Fibroblast of lung (primary cell): ENCODE data around the gene LPIN1. TPM values are rescaled to one million over a fixed set of nuclear protein-coding genes. Genes with fewer than 3 reads are reported as not detected.

Experiments
- DNase-seq, 2 donors: peaks; one replicate each; pipeline versions ENCODE4 v3.0.0 to v3.0.0-alpha.2; 2010; ENCODE audit warnings: low read depth in 2 of 2
- H2AFZ ChIP-seq: 2 replicates; pipeline ENCODE4 v1.5.1; 2012; ENCODE audit warnings: low read length, control low read depth, inconsistent platforms
- H3K27ac ChIP-seq: 2 replicates; pipeline ENCODE4 v1.5.1; 2011; ENCODE audit warnings: low read length, control low read depth; ENCODE audit not compliant: insufficient read depth
- H3K27me3 ChIP-seq: 2 replicates; pipeline ENCODE4 v1.5.1; 2011; ENCODE audit warnings: mild to moderate bottlenecking, low read length; ENCODE audit not compliant: control insufficient read depth, insufficient read depth
- H3K36me3 ChIP-seq: 2 replicates; pipeline ENCODE4 v1.5.1; 2011; ENCODE audit warnings: low read length; ENCODE audit not compliant: control insufficient read depth, insufficient read depth
- H3K4me1 ChIP-seq: 2 replicates; pipeline ENCODE4 v1.5.1; 2011; ENCODE audit warnings: low read length; ENCODE audit not compliant: control insufficient read depth, insufficient read depth; ENCODE audit errors: extremely low read depth
- H3K4me2 ChIP-seq: 2 replicates; pipeline ENCODE4 v1.5.1; 2011; ENCODE audit warnings: low read length, control low read depth; ENCODE audit not compliant: insufficient read depth; ENCODE audit errors: extremely low read depth
- H3K4me3 ChIP-seq, 4 experiments: fragments of 200-600 bp in 1 of 4; sonication (generic) in 1 of 4; replicated peaks in 1 of 4; 2 replicates each; pipeline ENCODE4 v1.5.1; 2011 to 2016; ENCODE audit warnings: low read length in 4 of 4, low read depth in 3 of 4, mild to moderate bottlenecking in 3 of 4, control low read depth in 2 of 4, inconsistent platforms in 1 of 4, mixed read lengths in 1 of 4; ENCODE audit not compliant: insufficient read depth in 1 of 4; ENCODE audit errors: control extremely low read depth in 1 of 4
- H3K79me2 ChIP-seq: 2 replicates; pipeline ENCODE4 v1.5.1; 2012; ENCODE audit warnings: mild to moderate bottlenecking, low read length, inconsistent platforms; ENCODE audit not compliant: control insufficient read depth, insufficient read depth
- H3K9ac ChIP-seq: 2 replicates; pipeline ENCODE4 v1.5.1; 2011; ENCODE audit warnings: mild to moderate bottlenecking, low read length, control low read depth; ENCODE audit not compliant: insufficient read depth
- H3K9me3 ChIP-seq: 2 replicates; pipeline ENCODE4 v1.5.1; 2012; ENCODE audit warnings: low read depth, low read length; ENCODE audit not compliant: control insufficient read depth, insufficient read depth
- H4K20me1 ChIP-seq: 2 replicates; pipeline ENCODE4 v1.5.1; 2011; ENCODE audit warnings: low read length; ENCODE audit not compliant: control insufficient read depth, insufficient read depth; ENCODE audit errors: extremely low read depth
- EZH2 ChIP-seq: IDR thresholded peaks from 2 replicates; pipeline ENCODE4 v1.5.1; 2012; ENCODE audit warnings: low read length, control low read depth, mild to moderate bottlenecking; ENCODE audit errors: missing control alignments
- polyA plus RNA-seq, 2 donors: library from polyadenylated mRNA; depleted of rRNA in 1 of 2; stranded (reverse) in 1 of 2; unstranded in 1 of 2; fragments of >200 nt; gene quantifications; 2 replicates each; pipeline ENCODE4 v1.2.1, GENCODE V29; 2011 to 2012; ENCODE audit warnings: missing spikeins in 1 of 2
- total RNA-seq: library from RNA; depleted of rRNA; stranded (reverse); fragments of >200 nt; gene quantifications from 2 replicates; pipeline ENCODE4 v1.2.1, GENCODE V29; 2014
- TF ChIP-seq, protein P1 (sequence below), 2 donors: IDR thresholded peaks in 1 of 2; conservative IDR thresholded peaks in 1 of 2; 1 replicate in 1 of 2; 2 replicates in 1 of 2; pipeline ENCODE4 v1.5.1; 2011 to 2012; ENCODE audit warnings: low read length in 2 of 2, control low read depth in 1 of 2, inconsistent platforms in 1 of 2, low read depth in 1 of 2, mild to moderate bottlenecking in 1 of 2

Gene LPIN1
- total and polyA plus RNA-seq, 2 donors (not counting 1 experiment from before 2014, with no cell fraction given) = 87.8 to 205 TPM

DNA sequence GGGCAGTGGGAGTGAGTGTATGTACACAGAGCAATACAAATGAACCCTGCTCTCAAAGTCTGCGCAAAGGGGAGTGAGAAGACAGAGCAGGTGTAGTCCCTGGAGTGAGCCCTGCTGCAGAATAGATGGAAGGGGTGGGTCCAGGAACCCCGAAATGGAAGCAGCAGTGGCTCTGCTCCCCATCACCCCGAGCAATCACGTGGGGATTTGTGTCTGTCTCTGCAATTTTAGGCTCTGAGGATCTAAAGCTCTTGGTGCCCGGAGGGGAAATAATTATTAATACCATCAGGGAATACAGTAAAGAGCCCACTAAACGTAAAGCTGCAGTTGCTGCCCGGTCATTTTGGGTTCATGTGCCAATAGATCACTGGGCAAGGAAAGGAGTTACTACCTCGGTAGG is 118.3 kb downstream of the LPIN1 start:
- Histone ChIP-seq H3K4me1 (peaks cover 6% of the 10 kb centered on the region), H3K9ac (no peak overlapping the region), H3K9me3 (no peaks in the 10 kb centered on the region), H2AFZ (no peak overlapping the region), H3K4me2 (no peak overlapping the region), H3K36me3 (no peaks in the 10 kb centered on the region), H3K27me3 (no peaks in the 10 kb centered on the region), H3K27ac (no peak overlapping the region), H4K20me1 (no peaks in the 10 kb centered on the region), H3K79me2 (no peaks in the 10 kb centered on the region), H3K4me3 (no peak overlapping the region)
- no peak for TF ChIP-seq EZH2
- TF ChIP-seq, protein P1, sequence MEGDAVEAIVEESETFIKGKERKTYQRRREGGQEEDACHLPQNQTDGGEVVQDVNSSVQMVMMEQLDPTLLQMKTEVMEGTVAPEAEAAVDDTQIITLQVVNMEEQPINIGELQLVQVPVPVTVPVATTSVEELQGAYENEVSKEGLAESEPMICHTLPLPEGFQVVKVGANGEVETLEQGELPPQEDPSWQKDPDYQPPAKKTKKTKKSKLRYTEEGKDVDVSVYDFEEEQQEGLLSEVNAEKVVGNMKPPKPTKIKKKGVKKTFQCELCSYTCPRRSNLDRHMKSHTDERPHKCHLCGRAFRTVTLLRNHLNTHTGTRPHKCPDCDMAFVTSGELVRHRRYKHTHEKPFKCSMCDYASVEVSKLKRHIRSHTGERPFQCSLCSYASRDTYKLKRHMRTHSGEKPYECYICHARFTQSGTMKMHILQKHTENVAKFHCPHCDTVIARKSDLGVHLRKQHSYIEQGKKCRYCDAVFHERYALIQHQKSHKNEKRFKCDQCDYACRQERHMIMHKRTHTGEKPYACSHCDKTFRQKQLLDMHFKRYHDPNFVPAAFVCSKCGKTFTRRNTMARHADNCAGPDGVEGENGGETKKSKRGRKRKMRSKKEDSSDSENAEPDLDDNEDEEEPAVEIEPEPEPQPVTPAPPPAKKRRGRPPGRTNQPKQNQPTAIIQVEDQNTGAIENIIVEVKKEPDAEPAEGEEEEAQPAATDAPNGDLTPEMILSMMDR (conservative IDR thresholded peaks at IDR 0.05 in 1 of 2, IDR thresholded peaks at IDR 0.05 in 1 of 2; ENCODE audit: low read depth in 1 of 2, low read length in 2 of 2) = no peak
- no peak for DNase-seq

DNA sequence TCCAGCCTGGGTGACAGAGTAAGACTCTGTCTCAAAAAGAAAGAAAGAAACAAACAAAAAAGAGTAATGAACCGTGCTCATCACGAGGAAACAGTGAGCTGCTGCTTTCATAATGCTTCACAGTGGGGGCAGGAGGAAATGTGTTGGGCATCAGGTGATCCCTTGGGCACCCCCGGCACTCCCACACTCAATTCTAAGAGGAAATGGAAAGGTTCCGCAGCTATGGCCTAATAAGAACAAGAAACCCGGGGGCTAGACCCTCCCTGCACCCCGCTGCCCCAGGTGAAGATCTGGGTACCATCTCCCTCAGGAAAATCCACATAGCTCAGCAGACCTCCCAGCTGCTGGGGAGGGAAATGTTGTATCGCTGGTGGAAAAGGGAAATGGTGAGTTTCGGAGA is 118.9 kb downstream of the LPIN1 start:
- Histone ChIP-seq H3K4me2 (no peak overlapping the region), H3K36me3 (no peaks in the 10 kb centered on the region), H3K9me3 (no peaks in the 10 kb centered on the region), H3K79me2 (no peaks in the 10 kb centered on the region), H3K27me3 (no peaks in the 10 kb centered on the region), H3K4me1 (peaks cover 6% of the 10 kb centered on the region), H3K9ac (no peak overlapping the region), H4K20me1 (no peaks in the 10 kb centered on the region), H2AFZ (no peak overlapping the region), H3K27ac (no peak overlapping the region), H3K4me3 (no peak overlapping the region)
- TF ChIP-seq EZH2 = no peak
- TF ChIP-seq, protein P1 (conservative IDR thresholded peaks at IDR 0.05 in 1 of 2, IDR thresholded peaks at IDR 0.05 in 1 of 2; ENCODE audit: low read depth in 1 of 2, low read length in 2 of 2) = no peak
- DNase-seq = no peak

DNA sequence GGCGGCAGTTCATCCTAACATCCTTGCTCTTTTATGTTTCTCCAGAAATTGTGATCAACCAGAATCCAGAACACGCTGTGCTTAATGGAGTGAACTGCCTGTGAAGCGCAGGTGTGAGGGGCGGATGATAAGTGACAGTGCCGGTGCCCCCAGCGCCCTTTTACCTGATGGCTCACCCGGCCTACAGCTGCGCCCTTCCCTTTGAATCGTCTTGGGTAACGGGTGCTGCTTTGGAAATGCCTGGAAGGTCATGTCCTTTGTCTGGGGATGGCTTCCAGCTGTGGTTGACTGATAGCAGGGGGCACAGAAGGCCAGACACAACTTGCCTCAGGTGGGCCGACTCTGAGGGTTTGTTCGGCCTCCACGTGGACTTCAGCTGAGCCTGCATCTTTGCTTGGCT is 119.4 kb downstream of the LPIN1 start:
- no peak overlapping the region for H3K4me3 ChIP-seq
- H3K27me3 ChIP-seq = no peaks in the 10 kb centered on the region
- H3K9ac ChIP-seq = no peak overlapping the region
- no peaks in the 10 kb centered on the region for H3K36me3 ChIP-seq
- no peak overlapping the region for H3K27ac ChIP-seq
- no peaks in the 10 kb centered on the region for H3K79me2 ChIP-seq
- H3K4me1 ChIP-seq = peaks cover 6% of the 10 kb centered on the region
- no peaks in the 10 kb centered on the region for H3K9me3 ChIP-seq
- TF ChIP-seq EZH2 = no peak
- TF ChIP-seq, protein P1 (conservative IDR thresholded peaks at IDR 0.05 in 1 of 2, IDR thresholded peaks at IDR 0.05 in 1 of 2; ENCODE audit: low read depth in 1 of 2, low read length in 2 of 2) = no peak
- H2AFZ ChIP-seq = no peak overlapping the region
- H4K20me1 ChIP-seq = no peaks in the 10 kb centered on the region
- H3K4me2 ChIP-seq = no peak overlapping the region
- DNase-seq = no peak
